ENCODE measurements around the gene PATZ1.
"Not testable (repeated sequence)": the region's sequence is repeated elsewhere in the genome, so short reads cannot be mapped to it uniquely, and the experiment has no call there.

PATZ1 gene, protein sequence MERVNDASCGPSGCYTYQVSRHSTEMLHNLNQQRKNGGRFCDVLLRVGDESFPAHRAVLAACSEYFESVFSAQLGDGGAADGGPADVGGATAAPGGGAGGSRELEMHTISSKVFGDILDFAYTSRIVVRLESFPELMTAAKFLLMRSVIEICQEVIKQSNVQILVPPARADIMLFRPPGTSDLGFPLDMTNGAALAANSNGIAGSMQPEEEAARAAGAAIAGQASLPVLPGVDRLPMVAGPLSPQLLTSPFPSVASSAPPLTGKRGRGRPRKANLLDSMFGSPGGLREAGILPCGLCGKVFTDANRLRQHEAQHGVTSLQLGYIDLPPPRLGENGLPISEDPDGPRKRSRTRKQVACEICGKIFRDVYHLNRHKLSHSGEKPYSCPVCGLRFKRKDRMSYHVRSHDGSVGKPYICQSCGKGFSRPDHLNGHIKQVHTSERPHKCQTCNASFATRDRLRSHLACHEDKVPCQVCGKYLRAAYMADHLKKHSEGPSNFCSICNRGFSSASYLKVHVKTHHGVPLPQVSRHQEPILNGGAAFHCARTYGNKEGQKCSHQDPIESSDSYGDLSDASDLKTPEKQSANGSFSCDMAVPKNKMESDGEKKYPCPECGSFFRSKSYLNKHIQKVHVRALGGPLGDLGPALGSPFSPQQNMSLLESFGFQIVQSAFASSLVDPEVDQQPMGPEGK

DNA sequence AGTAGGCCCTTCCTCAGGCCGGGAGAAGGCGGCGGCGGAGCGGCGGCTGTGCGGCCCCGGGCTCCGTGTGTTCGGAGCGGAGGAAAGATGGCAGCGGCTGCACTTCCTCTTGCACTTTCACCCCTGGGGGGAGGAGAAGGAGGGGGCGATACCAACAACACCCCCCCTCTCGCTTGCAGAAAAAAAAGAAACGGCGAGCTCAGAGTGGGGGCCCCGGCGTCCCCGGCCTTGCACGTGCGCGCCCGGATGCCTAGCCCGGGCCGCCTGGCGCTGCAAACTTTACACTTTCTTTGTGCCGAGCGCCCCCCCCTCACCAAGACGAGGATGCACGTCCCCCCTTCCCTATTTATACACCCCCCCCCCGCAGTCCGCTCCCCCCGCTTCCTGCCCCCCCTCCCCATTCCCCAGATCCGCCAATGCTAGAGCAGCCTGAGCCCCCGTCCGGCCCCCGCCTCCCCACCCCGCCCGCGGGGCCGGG, at the start of gene PATZ1:
Gene PATZ1, minus strand, starts transcription at position 92 of the 478 bp plus-strand sequence. CDS start 744 bp downstream, outside the sequence.
- DNase-seq = peak; percentile 75

DNA sequence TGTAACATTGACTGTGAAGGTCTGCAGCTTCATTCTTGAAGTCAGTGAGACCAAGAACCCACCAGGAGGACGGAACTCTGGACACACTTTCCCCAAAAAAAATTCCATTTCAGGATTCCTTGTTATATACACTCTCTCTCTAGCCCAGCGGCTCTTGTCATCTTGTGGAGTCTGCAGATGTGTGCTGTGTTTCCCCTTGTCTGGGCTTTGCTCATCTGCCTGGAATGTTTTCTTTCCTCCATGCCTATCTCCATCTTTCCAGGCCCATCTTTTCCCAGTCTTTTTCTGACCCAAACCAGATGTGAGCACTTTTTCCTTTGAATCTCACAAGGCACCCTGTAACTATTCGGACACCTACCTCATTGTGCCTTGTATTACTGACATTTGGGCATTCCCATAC, 48.2 kb upstream of the PATZ1 start:
- no peak for DNase-seq

DNA sequence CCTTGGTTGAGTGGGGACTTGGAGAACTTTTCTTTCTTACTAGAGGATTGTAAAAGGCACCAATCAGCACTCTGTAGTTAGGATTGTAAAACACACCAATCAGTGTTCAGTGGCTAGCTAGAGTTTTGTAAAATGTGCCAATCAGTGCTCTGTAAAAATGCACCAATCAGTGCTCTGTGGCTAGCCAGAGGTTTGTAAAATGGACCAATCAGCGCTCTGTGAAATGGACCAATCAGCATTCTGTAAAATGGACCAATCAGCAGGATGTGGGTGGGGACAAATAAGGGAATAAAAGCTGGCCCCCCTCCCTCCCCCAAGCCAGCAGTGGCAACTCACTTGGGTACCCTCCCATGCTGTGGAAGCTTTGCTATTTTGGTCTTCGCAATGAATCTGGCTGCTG, 47.7 kb upstream of the PATZ1 start:
- no peak for DNase-seq

DNA sequence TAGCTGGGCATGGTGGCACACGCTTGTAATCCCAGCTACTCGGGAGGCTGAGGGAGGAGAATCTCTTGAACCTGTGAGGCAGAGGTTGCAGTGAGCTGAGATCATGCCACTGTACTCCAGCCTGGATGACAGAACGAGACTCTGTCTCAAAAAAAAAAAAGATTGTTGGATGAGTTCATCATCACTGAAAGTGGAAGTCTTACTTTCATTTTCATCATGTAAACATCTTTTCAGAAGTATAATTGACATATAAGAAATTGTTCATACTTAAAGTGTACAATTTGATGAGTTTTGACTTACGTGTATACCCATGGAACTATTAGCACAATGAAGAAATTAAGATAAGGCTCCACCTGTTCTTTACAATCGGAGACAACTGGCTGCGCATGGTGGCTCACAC, 32.5 kb upstream of the PATZ1 start:
- DNase-seq = not testable (repeated sequence)

DNA sequence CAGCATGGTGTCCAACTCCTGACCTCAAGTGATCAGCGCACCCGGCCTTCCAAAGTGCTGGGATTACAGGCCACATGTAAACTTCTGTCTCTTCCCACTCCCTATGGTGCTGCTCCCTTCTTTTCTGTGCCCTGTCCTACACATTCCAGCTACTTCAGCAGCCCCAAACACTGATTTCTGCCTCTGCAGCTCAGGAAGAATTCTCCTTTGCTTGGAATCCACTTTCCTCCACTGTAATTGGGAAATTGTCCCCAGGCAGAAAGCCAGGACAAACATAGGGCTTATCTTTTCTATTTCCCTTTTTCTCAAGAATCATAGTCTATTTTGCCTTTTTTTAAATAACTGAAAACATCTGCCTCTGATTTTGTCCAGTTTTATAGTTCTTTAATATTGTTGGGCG, 32.0 kb upstream of the PATZ1 start:
- no peak for DNase-seq

DNA sequence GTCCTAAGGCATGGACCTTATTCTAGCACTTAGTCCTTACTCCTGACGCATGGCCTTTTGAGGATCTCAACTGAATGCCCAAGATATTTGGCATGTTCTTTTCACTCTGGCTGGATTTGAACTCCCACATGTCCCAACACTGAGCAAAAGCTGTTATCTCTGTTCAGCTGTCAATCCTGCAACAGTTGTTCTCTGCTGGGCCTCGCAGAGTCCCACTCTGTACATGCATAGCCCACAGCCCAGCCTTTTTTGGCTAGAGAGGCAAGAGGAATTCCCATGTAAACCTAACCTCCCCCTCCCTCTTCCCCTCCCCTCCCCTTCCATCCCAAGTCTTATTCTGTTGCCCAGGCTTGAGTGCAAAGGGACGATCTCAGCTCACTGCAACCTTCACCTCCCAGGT, 31.5 kb upstream of the PATZ1 start:
- no peak for DNase-seq

DNA sequence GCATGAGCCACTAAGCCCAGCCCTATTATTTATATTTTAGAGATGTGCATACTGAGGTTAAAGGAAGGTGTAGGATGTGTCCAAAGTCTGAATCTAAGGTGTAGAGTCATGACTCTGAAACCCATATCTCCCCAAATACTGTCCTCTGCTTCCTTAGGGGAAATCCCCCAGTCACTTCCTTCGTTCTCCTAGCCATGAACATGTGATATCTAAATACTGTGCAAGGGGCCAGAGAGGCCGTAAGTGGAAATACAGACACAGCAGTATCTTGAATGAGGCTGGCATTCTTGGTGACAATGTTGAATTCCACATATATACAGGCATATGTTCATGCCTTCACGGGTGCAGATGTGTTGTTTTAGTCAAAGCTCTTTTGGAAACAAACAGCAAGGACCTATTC, 21.3 kb upstream of the PATZ1 start:
- no peak for DNase-seq

DNA sequence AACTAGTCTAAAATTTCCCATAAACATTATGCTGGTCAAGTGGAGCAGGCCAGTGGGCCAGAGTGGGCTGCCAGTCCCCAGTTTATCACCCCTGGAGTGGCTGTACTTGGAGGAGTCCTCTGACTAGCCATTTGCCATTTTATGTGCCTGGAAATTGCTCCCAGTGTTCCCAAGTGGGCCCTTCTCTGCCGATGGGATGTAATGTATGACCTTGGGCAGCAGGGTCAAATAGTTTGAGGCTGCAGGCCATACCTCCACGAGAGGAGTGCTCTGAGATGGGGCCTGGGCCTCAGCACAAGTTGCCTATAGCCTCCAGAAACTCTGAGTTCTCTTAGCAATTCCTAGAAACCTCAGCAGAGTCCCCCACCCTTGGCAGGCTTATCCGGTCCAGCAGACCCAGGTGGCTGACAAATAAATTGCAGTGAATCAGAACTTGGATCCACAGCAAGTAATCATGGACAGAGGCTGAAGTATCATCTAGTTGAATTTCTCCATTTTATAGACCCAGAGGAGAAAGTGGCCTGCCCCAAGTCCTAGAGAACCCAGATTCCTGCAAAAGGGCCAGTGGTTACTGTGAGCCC, 17.8 kb upstream of the PATZ1 start:
- no peak for DNase-seq

DNA sequence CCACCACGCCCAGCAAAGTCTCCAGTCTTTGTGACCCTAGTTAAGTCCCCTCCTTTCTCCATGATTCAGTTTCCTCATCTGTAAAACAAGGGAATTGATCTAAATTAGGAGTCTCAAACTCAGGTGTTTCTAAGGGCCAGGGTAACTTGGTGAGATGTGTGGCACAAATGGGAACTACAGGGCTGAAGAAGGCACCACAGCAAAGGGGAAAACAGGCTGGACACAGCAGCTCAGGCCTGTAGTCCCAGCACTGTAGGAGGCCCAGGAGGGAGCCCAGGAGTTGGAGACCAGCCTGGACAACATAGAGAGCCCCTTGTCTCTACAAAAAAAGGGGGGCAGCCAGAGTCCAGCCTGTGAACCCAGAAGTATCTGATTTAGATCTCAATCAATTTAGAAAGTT, 15.6 kb upstream of the PATZ1 start:
- no peak for DNase-seq

DNA sequence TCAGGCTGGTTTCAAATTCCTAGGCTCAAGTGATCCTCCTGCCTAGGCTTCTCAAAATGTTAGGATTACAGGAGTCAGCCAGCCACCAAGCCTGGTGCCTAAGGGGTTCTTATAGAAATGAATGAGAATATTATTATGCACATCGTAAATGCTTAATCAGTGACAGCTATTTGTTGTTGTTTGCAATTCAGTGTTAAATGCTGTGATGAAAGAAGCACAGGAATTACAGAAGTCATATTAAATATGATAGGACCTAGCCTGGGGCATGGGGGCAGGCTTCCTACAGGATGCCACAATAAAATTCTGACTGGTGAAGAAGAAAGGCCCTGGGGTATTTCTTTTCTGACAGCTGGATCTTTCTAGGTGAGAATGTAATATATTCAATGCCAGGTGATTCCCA, 13.9 kb upstream of the PATZ1 start:
- DNase-seq = no peak

DNA sequence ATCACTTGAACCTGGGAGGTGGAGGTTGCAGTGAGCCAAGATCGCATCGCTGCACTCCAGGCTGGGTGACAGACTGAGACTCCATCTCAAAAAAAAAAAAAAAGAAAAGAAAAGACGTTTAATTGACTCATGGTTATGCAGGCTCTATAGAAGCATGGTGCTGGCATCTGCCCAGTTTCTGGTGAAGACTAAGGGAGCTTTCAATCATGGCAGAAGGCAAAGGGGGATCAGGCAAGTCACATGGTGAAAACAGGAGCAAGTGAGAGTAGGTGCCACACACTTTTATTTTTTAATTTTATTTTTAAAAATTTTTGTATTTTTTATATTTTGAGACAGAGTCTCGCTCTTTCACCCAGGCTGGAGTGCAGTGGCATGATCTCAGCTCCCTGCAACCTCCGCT, 8.4 kb upstream of the PATZ1 start:
- DNase-seq = no peak

DNA sequence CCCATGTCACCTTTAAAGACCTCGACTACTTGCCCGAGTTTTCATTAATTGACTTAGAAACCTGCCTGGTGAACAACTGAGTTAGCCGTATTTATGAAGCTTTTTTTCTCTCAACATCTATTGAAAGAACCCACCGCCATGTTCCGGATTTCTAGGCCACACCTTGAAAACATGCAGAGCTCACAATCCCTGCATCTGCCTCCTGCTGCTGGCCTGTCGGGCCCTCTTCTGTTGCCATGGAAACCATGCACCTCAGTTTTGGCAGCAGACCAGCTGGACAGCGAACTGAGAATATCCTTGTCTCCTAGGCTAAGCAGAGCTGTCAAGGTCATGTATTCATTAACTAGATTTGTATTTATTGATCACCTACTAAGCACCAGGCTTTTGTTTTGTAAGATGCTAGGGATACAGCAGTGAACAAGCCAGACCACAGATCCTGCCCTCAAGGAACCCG, 4.3 kb upstream of the PATZ1 start:
- DNase-seq = peak; percentile 82

DNA sequence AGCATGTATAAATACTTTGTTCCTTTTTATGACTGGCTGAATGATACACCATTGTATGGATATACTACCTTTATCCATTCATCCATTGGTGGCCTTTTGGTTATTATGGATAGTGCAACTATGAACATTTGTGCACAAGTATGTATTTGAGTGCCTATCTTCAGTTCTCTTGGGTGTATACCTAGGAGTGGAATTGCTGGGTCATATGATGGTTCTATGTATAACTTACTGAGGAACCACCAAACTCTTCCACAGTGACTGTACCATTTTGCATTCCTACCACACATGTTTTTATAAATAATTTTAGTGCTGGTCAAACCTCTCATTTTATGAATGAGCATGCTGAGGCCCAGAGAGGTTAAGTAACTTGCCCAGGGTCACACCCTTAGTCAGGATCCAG, 3.8 kb upstream of the PATZ1 start:
- DNase-seq = no peak

DNA sequence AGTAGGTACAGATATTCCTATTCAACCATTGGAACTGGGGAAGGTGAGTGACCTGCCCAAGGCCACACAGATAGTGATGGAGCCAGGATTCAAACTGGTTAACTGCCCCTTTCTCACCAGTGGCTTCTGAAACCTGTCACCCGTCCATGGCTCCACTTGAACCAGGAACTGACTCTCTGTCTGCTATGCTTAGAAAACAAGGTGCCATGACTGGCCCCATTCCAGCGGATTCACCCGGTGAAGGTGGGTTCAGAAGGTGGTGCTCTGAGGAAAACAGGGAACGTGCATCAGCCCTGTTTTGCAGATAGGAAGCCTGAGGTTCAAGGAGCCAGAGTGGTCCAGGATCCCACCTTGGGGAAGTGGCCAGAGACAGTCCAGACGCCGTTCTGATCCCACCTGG, 2.6 kb upstream of the PATZ1 start:
- no peak for DNase-seq

DNA sequence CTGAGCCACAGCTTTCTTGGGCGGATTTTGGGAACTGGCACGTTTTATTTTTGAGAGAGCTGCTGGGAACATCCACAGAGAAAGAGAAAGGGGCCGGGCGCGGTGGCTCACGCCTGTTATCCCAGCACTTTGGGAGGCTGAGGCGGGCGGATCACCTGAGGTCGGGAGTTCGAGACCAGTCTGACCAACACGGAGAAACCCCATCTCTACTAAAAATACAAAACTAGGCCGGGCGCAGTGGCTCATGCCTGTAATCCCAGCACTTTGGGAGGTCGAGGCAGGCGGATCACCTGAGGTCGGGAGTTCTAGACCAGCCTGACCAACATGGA, 1.8 kb upstream of the PATZ1 start:
- DNase-seq = not testable (repeated sequence)

DNA sequence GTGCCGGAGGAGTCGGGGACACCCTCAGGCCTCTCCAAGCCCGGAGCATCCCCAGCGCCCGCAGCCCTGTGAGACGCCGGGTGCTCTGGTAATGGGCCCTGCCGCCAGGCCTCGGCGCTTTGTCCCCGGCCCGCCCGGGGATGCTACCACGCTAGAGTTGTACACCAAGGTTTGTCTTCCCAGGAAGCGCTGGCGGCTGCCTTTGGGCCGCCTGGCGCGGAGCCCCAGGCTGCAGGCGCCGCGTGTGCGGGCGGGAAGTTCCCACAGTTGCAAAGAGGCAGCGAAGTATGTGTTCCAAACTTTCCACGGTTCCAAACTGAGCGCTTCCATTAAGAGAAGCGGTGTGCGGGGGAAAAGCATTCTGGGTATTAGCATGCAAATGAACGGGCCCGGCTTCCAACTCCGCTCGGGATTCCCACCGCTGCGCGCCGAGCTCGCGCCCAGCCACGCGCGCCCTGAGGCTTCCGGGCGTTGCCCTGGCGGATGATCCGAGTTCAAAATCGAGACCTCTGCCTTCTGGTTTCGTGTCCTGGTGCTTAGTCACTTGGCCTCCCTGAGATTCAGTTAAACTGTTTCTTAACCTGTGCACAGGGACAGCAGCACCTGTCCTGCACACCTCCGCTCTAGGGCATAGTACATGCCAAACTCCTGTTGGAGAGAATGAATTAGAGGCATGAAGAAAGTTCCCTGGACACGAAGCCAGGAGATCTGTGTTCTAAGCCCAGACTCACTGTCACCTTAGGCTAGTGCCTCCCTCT, 1.3 kb upstream of the PATZ1 start:
- DNase-seq = peak; percentile 39

DNA sequence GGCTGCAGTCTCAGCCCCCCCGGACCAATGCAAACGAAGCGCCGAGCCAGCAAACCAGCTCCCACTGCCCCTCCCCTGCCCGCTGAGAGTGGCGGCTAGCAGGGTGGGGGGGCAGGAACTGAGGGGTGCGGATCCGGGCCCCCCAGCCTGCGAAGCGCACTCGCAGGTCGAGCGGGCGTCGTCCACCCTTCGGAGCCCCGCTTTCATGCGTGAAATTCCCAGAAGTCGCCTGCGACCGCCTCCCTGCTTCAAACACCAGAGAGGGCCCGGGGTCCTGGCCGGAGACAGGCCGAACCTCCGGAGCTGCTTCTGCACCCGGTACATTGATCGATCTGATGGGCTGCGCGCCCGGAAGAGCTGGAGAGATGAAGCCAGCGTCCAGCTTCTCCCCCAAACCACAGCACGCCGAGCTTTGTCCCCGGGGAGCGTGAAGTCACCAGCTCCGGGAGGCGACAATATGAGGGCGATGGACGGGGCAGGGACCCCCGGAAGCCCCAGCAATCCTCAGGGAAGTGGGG, 646 bp upstream of the PATZ1 start:
- peak; percentile 29 for DNase-seq

DNA sequence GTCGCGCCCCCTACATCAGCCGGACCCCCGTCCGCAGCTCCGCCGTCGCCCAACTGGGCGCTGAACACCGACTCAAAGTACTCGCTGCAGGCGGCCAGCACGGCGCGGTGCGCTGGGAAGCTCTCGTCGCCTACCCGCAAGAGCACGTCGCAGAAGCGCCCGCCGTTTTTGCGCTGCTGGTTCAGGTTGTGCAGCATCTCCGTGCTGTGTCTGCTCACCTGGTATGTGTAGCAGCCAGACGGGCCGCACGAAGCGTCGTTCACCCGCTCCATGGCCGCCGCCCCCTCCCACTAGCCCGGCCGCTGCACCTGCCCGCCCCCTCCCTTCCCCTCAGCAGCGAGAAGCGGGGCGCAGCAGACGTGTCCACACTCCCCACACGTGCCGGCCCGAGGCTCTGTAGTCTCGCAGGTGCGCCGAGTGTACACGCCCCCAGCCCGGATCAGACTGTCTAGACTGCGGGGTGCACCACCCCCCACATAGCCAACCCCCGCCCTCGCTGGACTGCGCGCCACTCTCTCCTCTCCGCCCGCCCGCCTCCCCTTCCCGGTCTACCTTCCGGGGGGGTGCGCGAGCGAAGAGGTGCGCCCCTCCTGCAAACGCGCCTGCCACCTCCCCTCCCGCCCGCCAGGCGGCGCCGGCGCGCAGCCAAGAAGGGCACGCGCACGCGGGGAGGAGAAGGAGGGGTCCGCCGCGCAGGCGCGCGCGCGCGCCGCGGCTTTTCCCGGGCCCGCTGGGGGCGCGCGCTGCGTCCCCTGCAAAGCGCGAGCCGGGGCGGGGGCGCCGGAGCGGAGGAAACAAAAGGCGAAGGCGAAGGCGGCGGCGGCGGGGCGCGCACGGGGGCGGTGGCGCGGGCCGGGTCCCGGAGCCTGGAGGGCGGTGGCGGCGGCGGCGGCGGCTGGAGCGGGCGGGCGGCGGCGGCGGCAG, 553 bp downstream of the PATZ1 start:
- peak; percentile 15 for DNase-seq

DNA sequence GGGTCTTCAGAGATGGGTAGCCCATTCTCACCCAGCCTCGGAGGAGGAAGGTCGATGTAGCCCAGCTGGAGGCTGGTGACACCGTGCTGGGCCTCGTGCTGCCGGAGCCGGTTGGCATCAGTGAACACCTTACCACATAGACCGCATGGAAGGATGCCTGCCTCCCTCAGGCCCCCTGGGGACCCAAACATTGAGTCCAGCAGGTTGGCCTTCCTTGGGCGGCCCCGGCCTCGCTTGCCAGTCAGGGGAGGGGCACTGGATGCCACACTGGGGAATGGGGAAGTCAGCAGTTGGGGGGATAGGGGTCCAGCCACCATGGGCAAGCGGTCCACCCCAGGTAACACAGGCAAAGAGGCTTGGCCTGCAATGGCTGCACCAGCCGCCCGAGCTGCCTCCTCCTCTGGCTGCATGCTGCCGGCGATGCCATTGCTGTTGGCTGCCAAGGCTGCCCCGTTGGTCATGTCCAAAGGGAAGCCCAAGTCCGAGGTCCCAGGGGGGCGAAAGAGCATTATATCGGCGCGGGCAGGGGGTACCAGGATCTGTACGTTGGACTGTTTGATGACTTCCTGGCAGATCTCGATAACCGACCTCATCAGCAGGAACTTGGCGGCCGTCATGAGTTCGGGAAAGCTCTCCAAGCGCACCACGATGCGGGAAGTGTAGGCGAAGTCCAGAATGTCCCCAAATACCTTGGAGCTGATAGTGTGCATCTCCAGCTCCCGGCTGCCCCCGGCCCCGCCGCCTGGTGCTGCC, 1.4 kb downstream of the PATZ1 start:
- DNase-seq = no peak

DNA sequence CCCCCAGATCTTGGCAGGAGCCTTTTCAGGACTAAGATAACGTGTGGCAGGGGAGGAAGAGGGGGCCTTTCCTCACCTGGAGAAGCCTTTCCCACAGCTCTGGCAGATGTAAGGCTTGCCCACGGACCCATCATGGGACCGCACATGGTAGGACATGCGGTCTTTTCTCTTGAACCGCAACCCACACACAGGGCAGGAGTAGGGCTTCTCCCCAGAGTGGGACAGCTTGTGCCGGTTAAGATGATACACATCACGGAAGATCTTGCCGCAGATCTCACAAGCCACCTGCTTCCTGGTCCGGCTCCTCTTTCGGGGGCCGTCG, 1.9 kb downstream of the PATZ1 start:
- DNase-seq = no peak

Measured in NCI-H1694 (cell line).